Adipose tissue (tissue), 3 donors: ENCODE measurements around the gene CLNK. TPM values are rescaled to one million over a fixed set of nuclear protein-coding genes. Genes with fewer than 3 reads are reported as not detected.
"Not testable (repeated sequence)": the region's sequence is repeated elsewhere in the genome, so short reads cannot be mapped to it uniquely, and the experiment has no call there.

ENCODE experiments used
- H3K27ac ChIP-seq: one replicate; pipeline ENCODE4 v1.5.1; 2013; ENCODE audit warnings: low read depth, low read length
- WGBS, 3 donors: extraction: QIAGEN DNeasy Blood & Tissue Kit; methylation state at CpG; one replicate each; pipeline ENCODE4 v1.1.7; 2013; 5-methylcytosine and 5-hydroxymethylcytosine counted together
- polyA plus RNA-seq, 3 donors: library from polyadenylated mRNA; stranded (reverse); fragments of 200-250 nt; gene quantifications; one replicate each; pipeline ENCODE4 v1.2.3, GENCODE V29; 2013
- donor health status: healthy with polysubstance abuse.
- donor health status: Bipolar disorder and iron deficiency.
- donor health status: healthy.

The CLNK gene
- polyA plus RNA-seq, 3 donors, result 0.01 to 0.05 TPM; not detected in 1

- WGBS, 3 donors, result 52 to 90% (median 80%) methylated on average over 4 of the region's 4 CpGs
- no peak overlapping the region for H3K27ac ChIP-seq
These were observed 55.2 kb downstream of the CLNK start for GRCh38 chr4:10629394-10629793.

- H3K27ac ChIP-seq, result no peak overlapping the region
- WGBS, 3 donors, result 25 to 56% (median 48%) methylated on average over 5 of the region's 5 CpGs
These were observed 59.4 kb downstream of the CLNK start for GRCh38 chr4:10625131-10625530.

GRCh38 chr4:10623862-10624261, 60.7 kb downstream of the CLNK start:
- H3K27ac ChIP-seq, result no peak overlapping the region
- 62 to 79% (median 68%) methylated on average over 6 of the region's 6 CpGs for WGBS, 3 donors

- H3K27ac ChIP-seq, result no peak overlapping the region
- 58 to 79% (median 59%) methylated on average over 4 of the region's 4 CpGs for WGBS, 3 donors
These were observed 61.3 kb downstream of the CLNK start for GRCh38 chr4:10623241-10623640.

GRCh38 chr4:10622728-10623127, 61.8 kb downstream of the CLNK start:
- H3K27ac ChIP-seq, result no peak overlapping the region
- 80 to 91% (median 84%) methylated on average over 2 of the region's 2 CpGs for WGBS, 3 donors

- 74 to 80% (median 75%) methylated on average over 13 of the region's 13 CpGs for WGBS, 3 donors
These were observed 63.6 kb downstream of the CLNK start for GRCh38 chr4:10620935-10621488.

GRCh38 chr4:10619855-10620254, 64.7 kb downstream of the CLNK start:
- WGBS, 3 donors, result 85 to 91% (median 85%) methylated on average over 11 of the region's 11 CpGs

More at GRCh38 chr4:10620935-10621488, 63.6 kb downstream of the CLNK start:
- H3K27ac ChIP-seq, result no peak overlapping the region

GRCh38 chr4:10619220-10619619, 65.3 kb downstream of the CLNK start:
- no peak overlapping the region for H3K27ac ChIP-seq
- 14 to 32% (median 25%) methylated on average over 6 of the region's 6 CpGs for WGBS, 3 donors

More at GRCh38 chr4:10619855-10620254, 64.7 kb downstream of the CLNK start:
- no peak overlapping the region for H3K27ac ChIP-seq

GRCh38 chr4:10614926-10615325, 69.6 kb downstream of the CLNK start:
- H3K27ac ChIP-seq, result not testable (repeated sequence)
- WGBS, 3 donors, result 85 to 96% (median 94%) methylated on average over 8 of the region's 8 CpGs

GRCh38 chr4:10613926-10614478, 70.6 kb downstream of the CLNK start:
- WGBS, 3 donors, result 70 to 80% (median 74%) methylated on average over 5 of the region's 5 CpGs

GRCh38 chr4:10612476-10612875, 72.1 kb downstream of the CLNK start:
- H3K27ac ChIP-seq, result no peak overlapping the region
- WGBS, 3 donors, result 78 to 92% (median 90%) methylated on average over 2 of the region's 2 CpGs

More at GRCh38 chr4:10613926-10614478, 70.6 kb downstream of the CLNK start:
- no peak overlapping the region for H3K27ac ChIP-seq

GRCh38 chr4:10611673-10612072, 72.9 kb downstream of the CLNK start:
- no peak overlapping the region for H3K27ac ChIP-seq
- WGBS, 3 donors, result 56 to 74% (median 58%) methylated on average over 3 of the region's 3 CpGs

- WGBS, 3 donors, result 68 to 77% (median 75%) methylated on average over 10 of the region's 10 CpGs
- H3K27ac ChIP-seq, result no peak overlapping the region
These were observed 75.9 kb downstream of the CLNK start for GRCh38 chr4:10608501-10609219.

- 62 to 87% (median 86%) methylated on average over 3 of the region's 3 CpGs for WGBS, 3 donors
- no peak overlapping the region for H3K27ac ChIP-seq
These were observed 77.4 kb downstream of the CLNK start for GRCh38 chr4:10607206-10607605.

- H3K27ac ChIP-seq, result no peak overlapping the region
- 71 to 76% (median 75%) methylated on average over 5 of the region's 5 CpGs for WGBS, 3 donors
These were observed 77.9 kb downstream of the CLNK start for GRCh38 chr4:10606483-10607155.

- WGBS, 3 donors, result 84 to 88% (median 86%) methylated on average over 5 of the region's 5 CpGs
- H3K27ac ChIP-seq, result no peak overlapping the region
These were observed 78.7 kb downstream of the CLNK start for GRCh38 chr4:10605746-10606482.

- no peak overlapping the region for H3K27ac ChIP-seq
- WGBS, 3 donors, result 89 to 92% (median 89%) methylated on average over 10 of the region's 10 CpGs
These were observed 79.5 kb downstream of the CLNK start for GRCh38 chr4:10605031-10605430.

GRCh38 chr4:10599574-10599973, 85.0 kb downstream of the CLNK start:
- H3K27ac ChIP-seq, result no peak overlapping the region
- WGBS, 3 donors, result 73 to 81% (median 80%) methylated on average over 4 of the region's 4 CpGs
